Stimulated activated CD8-positive, alpha-beta memory T cell treated with anti-CD3 and anti-CD28 coated beads, Interleukin-7, amount 100 ng/mL, for 1 hour (primary cell): Measurements from ENCODE around the gene ZNF613.
"Not testable (repeated sequence)": the region's sequence is repeated elsewhere in the genome, so short reads cannot be mapped to it uniquely, and the experiment has no call there.

Experiments used
- DNase-seq, 2 donors: peaks; one replicate each; pipeline ENCODE4 v3.0.0-alpha.2; 2020; ENCODE audit warnings: low read depth in 2 of 2

Gene ZNF613

DNA sequence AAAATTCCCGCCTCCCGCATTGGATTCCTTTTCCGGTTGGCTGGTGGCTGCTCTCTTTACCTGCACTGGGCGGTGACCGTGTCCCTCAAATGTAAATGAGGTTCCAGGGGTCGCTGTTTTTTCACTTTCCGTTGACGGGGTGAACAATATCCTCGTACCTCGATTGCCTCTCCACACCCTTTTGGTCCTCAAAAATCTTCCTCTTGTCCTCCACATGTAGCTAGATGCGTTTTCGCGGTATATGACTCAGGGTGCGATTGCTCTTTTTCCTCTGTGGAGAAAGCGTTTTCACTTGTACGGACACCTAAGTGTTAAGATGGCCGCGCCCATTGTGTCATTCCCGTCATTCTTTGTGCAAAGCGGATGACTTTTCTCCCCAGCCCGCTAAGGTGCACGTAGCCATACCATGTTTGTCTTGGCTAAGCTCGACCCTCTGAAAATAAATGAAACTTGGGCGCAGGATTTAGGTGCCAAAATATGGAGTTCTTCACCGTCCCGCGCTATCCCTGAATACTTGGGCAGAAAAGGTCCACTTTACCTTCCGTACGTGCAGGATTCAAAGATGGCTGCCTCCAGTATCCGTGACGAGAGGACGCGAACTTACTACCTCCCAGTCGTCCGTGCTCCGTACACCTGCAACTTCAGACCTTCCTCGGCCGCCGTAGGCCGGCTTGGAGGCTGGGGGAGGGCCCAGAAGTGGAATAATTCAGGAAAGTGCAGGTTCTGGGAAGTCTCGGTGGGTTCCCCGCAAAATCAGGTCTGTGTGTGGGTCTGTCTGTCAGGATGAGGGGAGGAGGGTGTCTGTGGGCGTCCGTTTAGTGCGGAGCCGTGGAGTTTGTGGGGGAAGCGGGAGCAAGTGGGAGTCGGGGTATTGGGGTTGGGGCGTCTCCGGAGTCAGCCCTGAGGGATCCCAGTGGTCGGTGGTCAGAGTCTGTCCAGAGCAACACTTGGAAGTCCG lies at the start of gene ZNF613:
TSS of gene ZNF613 (plus strand) at position 689 of the 958 bp plus-strand sequence. CDS start 8,749 bp downstream, outside the sequence.
- peak; percentile 66 to 80 for DNase-seq

DNA sequence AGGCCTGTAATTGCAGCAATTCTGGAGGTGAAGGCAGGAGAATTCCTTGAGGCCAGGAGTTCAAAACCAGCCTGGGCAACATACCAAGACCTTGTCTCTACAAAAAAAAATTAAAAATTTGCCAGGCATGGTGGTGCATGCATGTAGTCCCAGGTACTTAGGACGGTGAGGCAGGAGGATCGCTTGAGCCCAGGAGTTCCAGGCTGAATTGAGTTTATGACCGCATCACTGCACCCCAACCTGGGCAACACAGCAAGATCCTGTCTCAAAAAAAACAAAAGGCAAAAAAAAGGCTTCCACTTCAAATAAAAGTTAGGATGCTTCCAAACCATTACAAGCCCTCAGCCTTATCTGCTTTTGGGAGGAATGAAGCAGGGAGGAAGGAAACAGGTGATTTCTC lies 44.8 kb upstream of the ZNF613 start:
- DNase-seq, result no peak

DNA sequence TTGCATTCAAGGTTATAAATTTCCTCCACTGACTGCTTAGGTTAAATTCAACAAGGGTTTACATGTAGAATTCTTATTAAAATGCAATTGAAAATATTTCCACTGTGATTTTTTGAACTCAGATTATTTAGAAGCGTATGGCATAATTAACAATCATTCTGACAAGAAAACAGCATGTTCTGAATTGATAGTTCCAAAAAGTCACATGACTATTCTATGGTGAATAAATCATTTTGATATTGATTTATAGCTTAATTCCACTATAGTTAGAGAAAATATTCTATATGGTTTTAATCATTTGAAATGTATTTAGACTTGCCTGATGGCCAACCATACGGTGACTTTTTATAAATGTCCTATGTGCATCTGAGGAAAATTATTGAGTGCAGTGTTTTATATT lies 42.6 kb upstream of the ZNF613 start:
- no peak for DNase-seq

DNA sequence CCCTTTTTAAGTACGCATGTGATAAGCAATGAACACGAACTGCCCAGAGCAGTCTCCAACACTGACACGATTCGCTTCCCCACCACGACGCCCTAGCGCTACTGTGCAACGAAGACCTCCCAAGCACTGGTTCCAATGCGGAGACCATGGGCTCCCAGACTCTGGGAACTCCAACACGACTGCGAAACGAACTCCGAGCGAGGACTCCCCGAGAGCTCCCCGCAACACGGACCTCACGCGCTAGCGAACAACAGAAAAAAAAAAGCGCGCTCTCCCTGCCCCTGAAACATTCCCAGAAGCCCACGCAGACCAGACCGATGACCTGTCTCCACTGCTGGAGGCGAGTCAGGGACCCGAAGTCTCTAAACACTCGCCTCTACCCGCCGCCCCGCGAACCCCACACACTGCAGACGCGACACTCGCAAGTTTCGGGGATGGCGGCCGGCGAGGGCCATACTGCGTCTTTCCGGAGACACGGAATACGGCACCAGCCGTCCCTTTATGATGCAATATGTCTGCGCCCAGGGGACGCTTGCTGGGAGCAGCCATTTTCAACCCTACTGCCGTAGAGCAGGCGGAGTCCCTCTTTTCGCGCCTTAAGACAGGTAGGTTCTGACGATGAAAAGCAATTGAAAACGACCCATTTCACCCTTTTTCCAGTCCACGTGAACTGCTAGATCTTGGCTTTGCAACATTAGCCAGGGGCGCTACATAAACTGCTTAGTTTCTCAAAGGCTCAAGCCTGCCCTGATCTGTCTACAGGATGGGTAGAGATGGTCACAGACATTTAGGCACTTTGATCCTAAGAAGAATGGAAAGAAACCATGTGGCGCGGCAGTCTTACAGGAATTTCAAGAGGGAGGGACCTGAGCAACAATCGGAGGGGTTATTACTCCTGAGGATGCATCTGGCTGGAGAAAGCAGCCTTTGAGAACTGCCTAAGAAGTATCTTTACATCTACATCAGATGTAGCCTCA lies 39.5 kb upstream of the ZNF613 start, which contains the start of gene ZNF577:
TSS of gene ZNF577 (minus strand) at position 430 of the 977 bp plus-strand sequence. CDS start 7,569 bp downstream, outside the sequence.
- DNase-seq, result peak; percentile 17 to 37

DNA sequence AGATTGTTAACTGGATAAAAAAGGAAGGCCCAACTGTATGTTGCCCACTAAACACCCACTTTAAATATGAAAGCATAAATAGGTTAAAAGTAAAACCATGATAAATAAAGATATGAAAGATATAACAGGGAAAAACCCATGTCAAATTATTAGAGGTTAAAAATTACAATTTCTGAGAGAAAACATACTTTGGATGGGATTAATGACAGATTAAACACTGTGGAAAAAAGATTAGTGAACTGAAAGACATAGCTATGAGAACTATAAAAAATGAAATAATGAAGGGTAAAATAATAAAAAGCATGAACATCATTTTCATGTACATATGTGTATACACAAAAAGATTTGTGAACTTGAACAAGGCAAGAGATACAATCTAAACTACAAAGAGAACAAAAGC lies 37.3 kb upstream of the ZNF613 start:
- DNase-seq, result no peak

DNA sequence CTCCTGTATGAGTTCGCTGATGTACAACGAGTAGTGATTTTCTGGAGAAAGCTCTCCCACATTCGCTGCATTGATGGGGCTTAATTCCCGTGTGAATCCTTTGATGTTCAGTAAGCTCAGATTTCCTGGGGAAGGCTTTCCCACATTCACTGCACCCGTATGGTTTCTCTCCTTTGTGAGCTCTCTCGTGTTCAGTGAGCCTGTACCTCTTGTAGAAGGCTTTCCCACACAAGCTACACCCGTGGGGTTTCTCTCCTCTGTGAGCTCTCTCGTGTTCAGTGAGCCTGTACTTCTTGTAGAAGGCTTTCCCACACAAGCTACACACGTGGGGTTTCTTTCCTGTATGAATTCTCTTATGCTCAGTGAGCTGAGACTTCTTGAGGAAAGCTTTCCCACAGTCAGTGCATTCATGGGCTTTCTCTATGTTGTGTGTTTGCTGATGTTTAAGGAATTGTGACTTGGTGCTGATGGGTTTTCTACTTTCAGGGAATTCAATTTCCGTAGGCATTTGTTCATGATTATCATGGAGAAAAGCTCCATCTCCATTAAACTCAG lies 36.0 kb upstream of the ZNF613 start:
- no peak for DNase-seq

DNA sequence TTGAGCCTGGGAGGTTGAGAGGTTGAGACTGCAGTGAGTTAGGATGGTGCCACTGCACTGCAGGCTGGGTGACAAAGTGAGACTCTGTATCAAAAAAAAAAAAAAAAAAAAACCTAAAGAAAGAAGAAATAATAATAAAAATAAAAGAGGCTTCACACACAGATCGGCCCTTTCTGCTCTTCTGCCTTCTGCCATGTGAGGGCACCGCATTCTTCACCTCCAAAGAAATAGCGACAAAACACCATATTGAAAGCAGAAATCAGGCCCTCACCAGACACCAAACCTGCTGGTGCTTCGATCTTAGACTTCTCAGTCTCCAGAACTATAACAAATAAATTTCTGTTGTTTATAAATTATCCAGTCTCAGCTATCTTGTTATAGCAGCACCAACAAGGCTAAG lies 25.4 kb upstream of the ZNF613 start:
- DNase-seq, result no peak

DNA sequence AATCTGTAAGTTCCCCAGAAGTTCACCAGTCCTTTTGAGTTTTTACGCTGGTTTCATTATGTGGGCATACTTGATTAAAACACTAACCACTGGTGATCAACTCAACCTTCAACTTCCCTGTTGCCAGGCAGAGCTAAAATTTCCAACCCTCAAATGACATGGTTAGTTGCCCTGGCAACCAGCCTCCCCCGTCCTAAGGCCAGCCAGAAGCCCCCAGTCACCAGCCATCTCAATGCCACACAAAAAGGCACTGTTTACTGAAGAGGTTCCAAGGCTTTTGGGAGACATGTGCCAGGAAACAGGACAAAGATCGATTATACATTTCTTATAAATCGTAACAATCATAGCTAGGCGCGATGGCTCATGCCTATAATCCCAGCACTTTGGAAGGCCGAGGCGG lies 24.1 kb upstream of the ZNF613 start:
- no peak for DNase-seq

DNA sequence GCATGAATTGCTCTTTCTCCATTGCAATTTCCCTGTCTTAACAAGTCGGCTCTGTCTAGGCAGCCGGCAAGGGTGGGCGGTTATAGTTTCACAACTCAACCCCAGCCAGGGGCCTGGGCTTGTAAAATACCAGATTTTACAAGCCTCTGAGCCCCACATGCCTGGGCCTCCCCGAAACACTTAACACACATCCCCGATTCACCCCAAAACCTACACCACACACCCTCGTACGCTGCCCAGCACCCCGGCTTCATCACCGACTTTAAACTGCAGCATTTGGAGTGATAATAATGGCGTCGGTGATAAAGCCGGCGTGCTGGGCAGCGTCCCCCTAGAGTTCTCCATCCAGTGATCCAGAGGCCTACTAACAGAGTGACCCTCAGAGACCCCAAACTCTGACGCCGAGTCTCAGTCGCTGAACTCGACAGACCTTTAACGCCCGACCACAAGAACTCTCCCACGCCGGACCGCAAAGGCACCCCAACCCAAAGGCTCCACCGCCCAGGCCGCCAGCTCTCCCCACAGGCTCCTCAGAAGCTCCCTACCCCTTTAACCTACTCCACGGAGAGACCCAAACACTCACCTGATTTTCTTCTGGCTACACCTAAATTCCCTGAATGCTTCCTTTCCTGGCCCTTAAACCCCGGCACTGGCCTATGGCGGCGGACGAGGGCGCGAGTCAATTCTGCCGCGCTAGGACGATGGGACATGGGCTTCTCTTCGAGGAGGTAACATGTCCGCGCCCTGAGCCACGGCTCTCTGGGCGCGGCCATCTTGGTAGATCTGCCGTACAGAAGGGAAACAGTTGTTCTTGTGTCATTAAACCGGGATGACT lies 22.7 kb upstream of the ZNF613 start, which contains the start of gene ZNF649:
TSS of gene ZNF649 (minus strand) at position 687 of the 835 bp plus-strand sequence. CDS start 4,910 bp downstream, outside the sequence.
- peak; percentile 45 to 69 for DNase-seq

DNA sequence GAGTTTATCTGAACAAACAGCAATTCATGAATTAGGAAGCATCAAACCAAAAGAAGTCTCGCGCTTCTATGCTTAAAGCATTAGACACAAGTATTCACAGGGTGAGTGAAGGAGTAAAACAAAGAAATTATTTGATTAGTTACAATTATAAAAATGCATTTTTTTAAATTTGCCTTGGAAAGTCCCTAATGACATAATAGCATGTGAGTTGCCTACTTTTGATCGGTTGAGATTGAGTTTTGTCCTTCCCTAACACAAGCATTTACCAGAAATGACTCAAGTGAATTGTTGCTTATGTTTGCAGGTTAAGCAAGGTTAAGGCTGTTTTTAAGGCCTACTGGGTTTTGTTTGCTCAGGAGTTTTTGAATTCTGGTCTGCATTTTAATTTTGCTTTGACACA lies 22.1 kb upstream of the ZNF613 start:
- no peak for DNase-seq

DNA sequence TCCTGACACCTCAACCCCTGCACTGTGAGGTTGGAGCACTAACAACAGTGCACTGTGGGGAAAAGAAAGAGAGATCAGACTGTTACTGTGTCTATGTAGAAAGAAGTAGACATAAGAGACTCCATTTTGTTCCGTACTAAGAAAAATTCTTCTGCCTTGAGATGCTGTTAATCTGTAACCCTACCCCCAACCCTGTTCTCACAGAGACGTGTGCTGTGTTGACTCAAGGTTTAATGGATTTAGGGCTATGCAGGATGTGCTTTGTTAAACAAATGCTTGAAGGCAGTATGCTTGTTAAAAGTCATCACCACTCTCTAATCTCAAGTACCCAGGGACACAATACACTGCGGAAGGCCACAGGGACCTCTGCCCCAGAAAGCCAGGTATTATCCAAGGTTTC lies 21.6 kb upstream of the ZNF613 start:
- DNase-seq, result not testable (repeated sequence)

DNA sequence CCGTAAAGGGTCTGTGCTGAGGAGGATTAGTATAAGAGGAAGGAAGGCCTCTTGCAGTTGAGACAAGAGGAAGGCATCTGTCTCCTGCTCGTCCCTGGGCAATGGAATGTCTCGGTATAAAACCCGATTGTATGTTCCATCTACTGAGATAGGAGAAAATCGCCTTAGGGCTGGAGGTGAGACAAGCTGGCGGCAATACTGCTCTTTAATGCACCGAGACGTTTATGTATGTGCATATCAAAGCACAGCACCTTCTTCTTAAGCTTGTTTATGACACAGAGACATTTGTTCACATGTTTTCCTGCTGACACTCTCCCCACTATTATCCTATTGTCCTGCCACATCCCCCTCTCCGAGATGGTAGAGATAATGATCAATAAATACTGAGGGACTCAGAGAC lies 21.2 kb upstream of the ZNF613 start:
- DNase-seq, result not testable (repeated sequence)

DNA sequence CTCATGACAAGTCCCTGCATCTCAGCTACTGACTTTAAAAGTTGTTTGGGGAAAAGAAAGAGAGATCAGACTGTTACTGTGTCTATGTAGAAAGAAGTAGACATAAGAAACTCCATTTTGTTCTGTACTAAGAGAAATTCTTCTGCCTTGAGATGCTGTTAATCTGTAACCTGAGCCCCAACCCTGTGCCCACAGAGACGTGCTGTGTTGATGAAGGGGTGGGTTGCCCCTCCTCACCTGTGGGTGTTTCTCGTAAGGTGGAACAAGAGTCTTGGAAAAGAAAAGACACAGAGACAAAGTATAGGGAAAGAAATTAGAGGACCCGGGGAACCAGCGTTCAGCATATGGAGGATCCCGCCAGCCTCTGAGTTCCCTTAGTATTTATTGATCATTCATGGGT lies 19.3 kb upstream of the ZNF613 start:
- DNase-seq, result not testable (repeated sequence)

DNA sequence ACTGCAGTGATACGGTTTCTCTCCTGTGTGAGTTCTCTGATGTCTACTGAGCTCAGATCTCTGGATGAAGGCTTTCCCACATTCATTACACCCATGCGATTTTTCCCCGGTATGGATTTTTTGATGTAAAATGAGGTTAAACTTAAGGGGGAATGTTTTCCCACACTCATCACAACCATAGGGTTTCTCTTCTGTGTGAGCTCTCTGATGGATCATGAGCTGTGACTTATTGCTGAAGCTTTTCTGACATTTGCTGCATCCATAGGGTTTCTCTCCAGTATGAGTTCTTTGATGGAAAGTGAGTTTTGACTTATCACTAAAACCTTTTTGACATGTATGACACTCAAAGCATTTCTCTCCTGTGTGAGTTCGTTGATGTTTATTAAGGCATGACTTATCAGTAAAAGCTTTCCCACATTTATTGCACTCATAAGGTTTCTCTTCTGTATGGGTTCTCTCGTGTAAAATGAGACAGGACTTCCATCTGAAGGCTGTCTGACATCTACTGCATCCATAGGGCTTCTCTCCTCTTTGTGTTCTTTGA lies 11.9 kb upstream of the ZNF613 start:
- DNase-seq, result no peak

DNA sequence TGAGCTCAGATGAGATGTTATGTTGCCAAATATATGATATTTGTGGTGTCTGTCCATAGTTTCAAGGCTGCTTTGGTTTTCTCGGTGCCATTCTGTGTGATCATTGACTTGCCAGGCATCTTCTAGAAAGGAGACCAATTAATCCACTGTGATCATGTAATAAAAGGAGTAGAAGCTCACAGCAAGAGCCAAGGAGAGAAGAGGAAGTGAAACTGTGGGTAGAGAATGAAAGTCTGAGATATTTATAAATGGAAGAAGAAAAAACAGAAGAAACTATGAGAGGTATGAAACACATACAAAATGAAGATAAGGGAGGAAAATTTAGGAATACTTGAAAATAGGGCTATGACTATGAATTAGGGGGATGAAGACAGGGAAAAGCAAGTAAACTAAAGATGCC lies 11.1 kb upstream of the ZNF613 start:
- no peak for DNase-seq

DNA sequence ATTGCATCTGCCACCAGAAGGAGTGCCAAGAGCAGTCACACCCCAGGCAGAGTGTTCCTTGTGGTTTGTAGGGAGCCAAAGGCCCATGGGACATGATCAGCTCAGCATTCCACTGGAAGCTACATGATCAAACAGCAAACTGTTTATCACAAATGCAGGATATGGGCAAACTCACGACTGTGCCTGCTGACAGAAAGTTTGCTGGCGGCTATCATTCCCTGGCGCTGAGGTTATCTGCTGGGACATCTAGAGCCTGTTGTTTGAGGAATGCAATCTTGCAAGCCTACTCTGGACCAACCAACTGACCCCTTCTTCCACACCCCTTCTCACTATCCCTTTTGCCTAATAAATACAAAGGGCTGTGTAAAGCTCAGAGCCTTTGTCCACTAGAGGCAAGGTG lies 7.7 kb upstream of the ZNF613 start:
- DNase-seq, result no peak

DNA sequence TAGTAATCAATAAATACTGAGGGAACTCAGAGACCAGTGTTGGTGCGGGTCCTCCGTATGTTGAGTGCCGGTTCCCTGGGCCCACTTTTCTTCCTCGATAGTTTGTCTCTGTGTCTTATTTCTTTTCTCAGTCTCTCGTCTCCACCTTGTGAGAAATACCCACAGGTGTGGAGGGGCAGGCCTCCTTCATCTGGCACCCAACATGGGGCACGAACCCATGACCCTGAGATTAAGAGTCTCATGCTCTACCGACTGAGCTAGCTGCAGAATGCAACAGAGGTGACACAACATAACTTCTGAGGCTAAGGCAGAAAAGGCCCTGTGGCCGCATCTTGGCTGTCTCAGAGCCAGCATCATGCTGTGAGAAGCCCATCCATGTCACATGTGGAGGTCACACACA lies 5.3 kb upstream of the ZNF613 start:
- DNase-seq, result no peak

DNA sequence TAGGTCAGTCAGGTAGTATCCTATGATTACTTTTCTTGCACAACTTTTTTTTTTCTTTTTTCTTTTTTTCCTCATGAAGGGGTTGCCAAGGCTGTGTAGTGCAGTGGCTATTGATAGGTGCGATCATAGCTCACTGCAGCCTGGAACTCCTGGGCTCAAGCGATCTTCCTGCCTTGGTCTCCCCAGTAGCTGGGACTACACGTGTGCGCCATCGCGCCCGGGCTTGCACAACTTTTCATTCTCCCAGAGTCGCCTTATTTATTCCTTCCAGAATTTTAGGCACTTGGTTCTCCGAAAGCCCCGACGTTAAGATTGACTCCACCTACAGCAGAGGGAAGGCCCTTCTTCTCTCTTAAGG lies 867 bp upstream of the ZNF613 start:
- DNase-seq, result no peak

DNA sequence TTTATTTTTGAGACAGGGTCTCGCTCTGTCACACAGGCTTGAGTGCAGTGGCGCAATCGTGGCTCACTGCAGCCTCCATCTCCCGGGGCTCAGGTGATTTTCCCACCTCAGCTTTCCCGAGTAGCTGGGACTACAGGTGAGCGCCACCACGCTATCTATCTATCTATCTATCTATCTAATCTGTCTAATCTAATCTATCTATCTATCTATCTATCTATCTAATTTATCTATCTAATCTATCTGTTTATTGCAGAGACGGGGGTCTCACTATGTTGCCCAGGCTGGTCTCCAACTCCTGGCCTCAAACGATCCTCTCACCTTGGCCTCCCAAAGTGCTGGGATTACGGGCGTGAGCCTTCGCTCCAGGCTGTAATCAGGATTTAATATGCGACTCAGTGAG lies 587 bp downstream of the ZNF613 start:
- DNase-seq, result no peak

DNA sequence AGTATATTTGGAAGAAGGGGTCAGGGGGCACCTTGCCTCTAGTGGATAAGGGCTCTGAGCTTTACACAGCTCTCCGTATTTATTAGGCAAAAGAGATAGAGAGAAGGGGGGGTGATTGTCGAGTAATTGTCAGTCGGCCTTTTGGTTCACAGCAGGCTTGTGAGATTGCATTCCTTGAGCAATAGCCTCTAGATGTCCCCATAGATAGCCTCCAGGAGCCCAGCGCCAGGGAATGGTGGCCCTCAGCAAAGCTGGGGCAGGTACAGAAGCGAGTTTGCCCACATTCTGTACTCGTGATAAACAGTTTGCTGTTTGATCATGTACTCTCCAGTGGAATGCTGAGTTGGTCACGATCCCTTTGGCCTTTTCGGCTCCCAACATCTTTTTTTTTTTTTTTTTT lies 4.6 kb downstream of the ZNF613 start:
- no peak for DNase-seq

DNA sequence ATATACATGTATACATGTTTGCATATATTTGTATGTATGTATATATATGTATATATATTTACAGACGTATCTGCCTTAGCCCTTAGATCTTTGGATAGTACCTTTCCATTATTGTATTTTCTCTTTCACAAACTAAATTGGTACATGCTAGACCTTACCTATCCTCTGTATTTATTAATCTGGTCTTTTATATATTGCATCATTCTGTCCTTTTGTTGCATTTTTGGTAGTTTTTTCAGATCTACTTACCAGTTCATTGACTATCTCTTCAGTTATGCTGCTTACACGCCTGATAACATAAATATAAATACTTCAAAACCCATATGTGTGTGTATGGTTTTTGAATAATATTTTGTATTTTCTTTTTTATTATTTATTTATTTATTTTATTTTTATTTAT lies 11.7 kb downstream of the ZNF613 start:
- no peak for DNase-seq
